Breast epithelium (tissue), 4 donors: ENCODE data around the gene CACNA2D3. TPM values are rescaled to one million over a fixed set of nuclear protein-coding genes. Genes with fewer than 3 reads are reported as not detected.
A peak's percentile ranks its signal among the peaks of the same experiment; 100 is the strongest.

ENCODE experiments used
- DNase-seq, 2 donors: peaks; one replicate each; pipeline ENCODE4 v3.0.0-alpha.2; 2019; ENCODE audit warnings: low spot score in 2 of 2
- H3K27ac ChIP-seq, 2 donors: fragments of 200-600 bp; sonication (generic) in 1 of 2; one replicate each; pipeline ENCODE4 v1.5.1; 2016 to 2019; ENCODE audit warnings: mild to moderate bottlenecking in 1 of 2
- H3K27me3 ChIP-seq, 2 donors: fragments of 200-600 bp; sonication (generic) in 1 of 2; one replicate each; pipeline versions ENCODE4 v1.5.1 to v1.6.0; 2017 to 2019; ENCODE audit warnings: control low read depth in 1 of 2, mild to moderate bottlenecking in 1 of 2
- H3K36me3 ChIP-seq: fragments of 200-600 bp; one replicate; pipeline ENCODE4 v1.5.1; 2019
- H3K4me1 ChIP-seq, 2 donors: fragments of 200-600 bp; sonication (generic); one replicate each; pipeline ENCODE4 v1.5.1; 2016 to 2019; ENCODE audit warnings: control low read depth in 1 of 2
- H3K4me3 ChIP-seq, 3 donors: fragments of 200-600 bp; sonication (generic); 1 replicate in 2 of 3; 2 replicates in 1 of 3; pipeline ENCODE4 v1.5.1; 2016 to 2019; ENCODE audit warnings: mild to moderate bottlenecking in 3 of 3, moderate library complexity in 2 of 3
- H3K9me3 ChIP-seq, 2 donors: fragments of 200-600 bp; sonication (generic) in 1 of 2; one replicate each; pipeline ENCODE4 v1.5.1; 2016 to 2019; ENCODE audit warnings: control low read depth in 1 of 2
- CTCF ChIP-seq, 3 donors: fragments of 450-650 bp; IDR thresholded peaks; one replicate each; pipeline ENCODE4 v1.5.1; 2016 to 2017; ENCODE audit warnings: antibody characterized with exemption in 3 of 3, mild to moderate bottlenecking in 3 of 3, moderate library complexity in 3 of 3
- POLR2A ChIP-seq: fragments of 450-650 bp; IDR thresholded peaks from one replicate; pipeline ENCODE4 v1.6.1; 2016; ENCODE audit warnings: antibody characterized with exemption, mild to moderate bottlenecking, moderate library complexity
- POLR2AphosphoS5 ChIP-seq, 3 donors: sonication (generic); formaldehyde crosslinking; IDR thresholded peaks; one replicate each; pipeline ENCODE4 v1.6.1; 2017; ENCODE audit warnings: antibody characterized with exemption in 3 of 3
- intact Hi-C: fragments of 100-400 bp; cut with DNase I; formaldehyde crosslinking; loops from one replicate; pipeline ENCODE4 v1.15.1; 2023; ENCODE audit warnings: low total_unique reads
- total RNA-seq, 3 donors: library from RNA; depleted of rRNA; stranded (reverse); fragments of >200 nt; gene quantifications; one replicate each; pipeline ENCODE4 v1.1.0, GENCODE V29; 2016

CACNA2D3 gene
- total RNA-seq, 3 donors from 2014 or later: 0.59 to 3.4 (median 2.3) TPM

- intact Hi-C loops: loop anchor here (5.0 kb wide), 1 partner anchor 528 kb away; no protein-coding TSS in a partner anchor
Observed at GRCh38 chr3:54654776-54655175, 532.4 kb downstream of the CACNA2D3 start.

GRCh38 chr3:54659347-54659746, 537.0 kb downstream of the CACNA2D3 start:
- no peaks in the 10 kb centered on the region for H3K27me3 ChIP-seq
- H3K4me1 ChIP-seq: no peaks in the 10 kb centered on the region
- intact Hi-C loops: no loop called here
- TF ChIP-seq POLR2A: no peak
- TF ChIP-seq CTCF (IDR thresholded peaks at IDR 0.05): no peak
- no peak for TF ChIP-seq POLR2AphosphoS5 (IDR thresholded peaks at IDR 0.05)
- H3K27ac ChIP-seq: no peak overlapping the region
- DNase-seq: no peak
- no peaks in the 10 kb centered on the region for H3K36me3 ChIP-seq
- no peak overlapping the region for H3K4me3 ChIP-seq
- no peaks in the 10 kb centered on the region for H3K9me3 ChIP-seq

More at GRCh38 chr3:54654776-54655175, 532.4 kb downstream of the CACNA2D3 start:
- Histone ChIP-seq H3K27ac (no peak overlapping the region), H3K36me3 (no peaks in the 10 kb centered on the region), H3K4me1 (no peaks in the 10 kb centered on the region), H3K27me3 (no peaks in the 10 kb centered on the region), H3K4me3 (no peak overlapping the region), H3K9me3 (no peaks in the 10 kb centered on the region)
- DNase-seq: no peak
- no peak for TF ChIP-seq POLR2A

- no peak for DNase-seq
- intact Hi-C loops: no loop called here
- Histone ChIP-seq H3K36me3 (no peaks in the 10 kb centered on the region), H3K27me3 (no peaks in the 10 kb centered on the region), H3K9me3 (no peaks in the 10 kb centered on the region), H3K4me1 (no peaks in the 10 kb centered on the region), H3K4me3 (no peak overlapping the region), H3K27ac (peak overlapping the region; percentile 38 to 72)
- no peak for TF ChIP-seq POLR2A
- no peak for TF ChIP-seq CTCF (IDR thresholded peaks at IDR 0.05)
- TF ChIP-seq POLR2AphosphoS5 (IDR thresholded peaks at IDR 0.05): no peak
Observed at GRCh38 chr3:54660714-54661132, 538.4 kb downstream of the CACNA2D3 start.

GRCh38 chr3:54661151-54661550, 538.8 kb downstream of the CACNA2D3 start:
- Histone ChIP-seq H3K4me1 (no peaks in the 10 kb centered on the region), H3K27me3 (no peaks in the 10 kb centered on the region), H3K9me3 (no peaks in the 10 kb centered on the region), H3K27ac (peak overlapping the region; percentile 38 to 72), H3K36me3 (no peaks in the 10 kb centered on the region), H3K4me3 (no peak overlapping the region)
- DNase-seq: no peak
- intact Hi-C loops: no loop called here
- TF ChIP-seq CTCF (IDR thresholded peaks at IDR 0.05) (no peak), POLR2AphosphoS5 (IDR thresholded peaks at IDR 0.05) (no peak), POLR2A (no peak)

- intact Hi-C loops: no loop called here
- Histone ChIP-seq H3K27me3 (no peaks in the 10 kb centered on the region), H3K4me3 (no peak overlapping the region), H3K4me1 (no peaks in the 10 kb centered on the region), H3K27ac (peak overlapping the region in 1 of 2 donors; percentile 55), H3K36me3 (no peaks in the 10 kb centered on the region), H3K9me3 (no peaks in the 10 kb centered on the region)
- TF ChIP-seq POLR2AphosphoS5 (IDR thresholded peaks at IDR 0.05) (peak in 2 of 3 donors; percentile 20 to 21), CTCF (IDR thresholded peaks at IDR 0.05) (no peak)
- no peak for DNase-seq
Observed at GRCh38 chr3:54663501-54664011, 541.2 kb downstream of the CACNA2D3 start.
